Left kidney (tissue), 2 donors: Measurements from ENCODE around the gene CINP. TPM values are rescaled to one million over a fixed set of nuclear protein-coding genes. Genes with fewer than 3 reads are reported as not detected.
A peak's percentile ranks its signal among the peaks of the same experiment; 100 is the strongest.
"Not testable (repeated sequence)": the region's sequence is repeated elsewhere in the genome, so short reads cannot be mapped to it uniquely, and the experiment has no call there.

Experiments
- DNase-seq: peaks from one replicate; pipeline ENCODE4 v3.0.0-alpha.2; 2013
- polyA plus RNA-seq: library from polyadenylated mRNA; unstranded; fragments of 120-200 nt; gene quantifications from one replicate; pipeline ENCODE4 v1.2.1, GENCODE V29; 2013; ENCODE audit not compliant: insufficient read length

The CINP gene
- polyA plus RNA-seq, 1 donor: 36.4 TPM

DNA sequence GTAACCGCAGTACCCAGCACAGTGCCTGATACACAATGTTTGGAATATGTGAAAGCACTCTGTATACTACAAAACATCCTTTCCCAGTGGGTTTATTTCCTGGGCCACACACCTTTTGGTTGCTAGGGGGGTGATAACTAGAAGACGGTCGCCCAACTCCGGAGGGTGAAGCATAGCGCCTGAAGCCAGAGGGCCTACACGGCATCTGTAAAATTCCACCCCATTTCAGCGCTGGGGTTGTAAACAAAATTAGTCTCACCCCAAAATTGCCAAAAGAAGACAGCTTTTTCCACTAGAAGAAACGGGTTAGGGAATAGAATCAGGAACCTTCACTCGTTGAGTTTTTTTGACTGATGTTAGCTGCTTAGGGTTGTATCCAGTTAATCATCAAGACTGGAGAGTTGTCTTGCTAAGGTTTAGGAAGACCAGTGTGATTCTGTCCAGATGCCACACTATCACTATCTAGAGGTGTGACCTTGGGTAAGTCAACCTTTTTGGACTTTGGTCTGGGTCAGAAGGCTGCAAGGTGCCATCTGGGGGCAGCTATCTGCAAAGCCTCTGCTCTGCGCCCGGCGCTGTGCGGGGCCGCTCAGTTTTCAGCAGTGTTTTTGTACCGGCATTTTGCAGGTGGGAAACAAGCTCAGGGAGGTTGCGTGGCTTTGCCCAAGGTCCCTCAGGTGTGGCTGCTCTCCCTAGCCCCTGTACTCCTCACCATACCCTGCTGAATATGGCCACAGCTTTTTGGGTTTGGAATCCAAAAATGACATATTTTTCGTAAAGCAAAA, 41.8 kb downstream of the CINP start:
- no peak for DNase-seq

DNA sequence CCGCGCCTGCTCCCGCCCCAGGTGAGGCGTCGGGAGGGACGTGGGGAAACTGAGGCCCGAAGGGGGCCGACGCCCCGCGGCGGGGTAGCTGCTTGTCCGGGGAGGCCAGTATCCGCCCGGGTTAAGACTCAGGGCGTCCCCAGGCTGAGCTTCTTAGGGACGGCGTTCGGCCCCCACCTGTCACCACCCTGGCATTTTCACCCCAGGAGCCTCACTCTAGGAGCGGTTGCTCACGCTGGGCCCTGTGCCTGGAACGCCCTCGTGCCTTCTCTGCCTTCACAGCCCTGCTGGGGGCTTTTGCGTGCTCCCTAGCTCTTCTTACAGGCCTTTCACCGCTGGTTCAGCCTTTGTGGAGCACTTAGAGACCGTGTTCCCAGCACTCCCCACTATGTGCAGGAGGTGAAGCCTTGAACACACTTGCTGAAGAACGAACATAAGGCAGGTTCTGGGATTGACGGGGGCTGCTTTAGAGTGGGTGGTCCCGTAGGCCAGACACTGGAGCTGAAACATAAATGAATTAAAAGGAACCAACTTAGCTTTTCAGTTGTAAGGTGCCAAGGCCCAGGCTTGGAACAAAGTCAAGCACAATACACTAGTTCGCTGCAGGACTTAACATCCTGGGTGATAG, 42.5 kb downstream of the CINP start:
- no peak for DNase-seq

DNA sequence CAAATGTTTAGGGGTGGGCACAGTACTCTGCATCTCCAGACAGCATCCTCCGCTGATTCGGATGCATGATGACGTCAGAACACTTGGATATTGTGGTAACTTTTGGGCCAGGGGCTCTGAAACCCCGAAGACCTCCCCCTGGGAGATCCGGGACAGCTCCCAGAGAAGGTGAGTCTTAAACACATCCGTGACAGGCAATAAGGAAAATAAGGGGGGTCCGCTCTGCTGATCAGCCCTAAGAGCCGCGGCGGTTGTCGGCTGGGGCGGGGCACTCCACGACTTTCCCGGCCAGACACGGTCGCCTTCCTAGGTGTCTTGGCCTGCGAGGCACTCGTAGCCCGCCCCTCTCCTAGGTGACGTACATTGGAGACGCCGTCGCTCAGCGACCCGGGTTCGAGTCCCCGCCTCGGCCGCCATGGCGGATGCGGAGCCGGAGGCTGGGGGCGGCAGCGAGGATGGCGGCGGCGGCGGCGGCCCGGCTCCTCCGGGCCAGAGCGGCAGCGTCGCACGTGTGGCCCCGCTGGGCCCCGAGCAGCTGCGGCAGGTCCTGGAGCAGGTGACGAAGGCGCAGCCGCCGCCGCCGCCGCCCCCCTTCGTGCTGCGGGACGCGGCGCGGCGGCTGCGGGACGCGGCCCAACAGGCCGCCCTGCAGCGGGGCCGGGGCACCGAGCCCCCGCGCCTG, 43.2 kb downstream of the CINP start, which contains the start of gene ZNF839:
ZNF839 (plus strand) TSS at position 396 of the 682 bp plus-strand sequence; CDS start at position 416, 20 bp downstream.
- DNase-seq: peak; percentile 87

DNA sequence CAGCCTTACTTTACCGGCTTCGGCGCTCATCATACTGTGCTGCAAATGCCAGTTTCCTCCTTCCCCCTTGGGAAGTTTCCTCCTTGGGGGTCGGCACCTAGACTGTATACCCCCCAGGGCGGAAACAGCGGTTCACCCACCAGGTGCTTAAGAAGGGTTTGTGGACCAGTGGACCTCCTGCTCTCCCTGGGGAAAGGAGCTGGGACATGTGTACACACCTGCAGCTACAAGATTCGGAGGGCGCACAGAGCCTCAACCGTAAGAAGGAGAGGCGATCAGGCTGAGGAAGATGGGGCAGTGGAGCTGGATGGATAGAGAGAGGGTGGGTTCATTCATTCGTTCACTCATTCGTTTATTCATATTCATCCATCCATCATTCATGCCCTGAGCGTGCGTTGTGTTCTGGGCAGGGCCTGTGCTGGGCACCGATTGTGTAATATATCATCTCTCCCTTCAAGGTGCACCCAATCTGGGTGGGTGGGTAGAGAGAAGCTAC, 43.9 kb downstream of the CINP start:
- DNase-seq: no peak

DNA sequence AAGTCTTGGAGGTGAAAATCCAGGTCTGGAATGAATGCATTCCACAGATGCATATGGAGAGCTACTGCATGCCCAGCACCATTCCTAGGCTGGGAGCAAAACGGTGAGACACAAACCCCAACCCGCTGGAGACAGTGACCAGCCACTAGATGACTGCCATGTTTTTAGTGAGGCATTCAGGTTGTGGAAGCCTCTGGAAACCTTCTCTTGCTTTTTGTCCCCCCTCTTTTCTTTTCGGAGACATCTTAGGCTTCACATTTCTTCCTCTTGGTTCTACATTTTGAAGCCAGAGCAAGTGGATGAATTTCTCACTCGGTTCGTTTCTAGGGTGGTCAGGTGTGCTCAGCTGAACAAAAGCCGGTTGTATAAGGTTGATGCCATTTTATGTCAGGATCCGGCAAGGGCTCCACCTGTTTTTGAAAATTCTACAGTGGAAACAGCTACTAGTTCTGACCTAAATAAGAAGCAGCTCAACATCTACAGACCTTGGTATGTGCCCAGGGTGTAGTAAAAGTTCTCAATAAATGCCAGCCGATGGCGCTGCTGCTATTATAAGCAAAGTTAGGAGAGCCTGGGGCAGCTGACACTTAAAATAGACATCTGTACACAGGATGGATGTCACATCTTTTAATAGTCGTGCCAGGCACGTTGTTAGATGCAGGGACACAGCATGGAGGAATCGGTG, 45.0 kb downstream of the CINP start:
- no peak for DNase-seq

DNA sequence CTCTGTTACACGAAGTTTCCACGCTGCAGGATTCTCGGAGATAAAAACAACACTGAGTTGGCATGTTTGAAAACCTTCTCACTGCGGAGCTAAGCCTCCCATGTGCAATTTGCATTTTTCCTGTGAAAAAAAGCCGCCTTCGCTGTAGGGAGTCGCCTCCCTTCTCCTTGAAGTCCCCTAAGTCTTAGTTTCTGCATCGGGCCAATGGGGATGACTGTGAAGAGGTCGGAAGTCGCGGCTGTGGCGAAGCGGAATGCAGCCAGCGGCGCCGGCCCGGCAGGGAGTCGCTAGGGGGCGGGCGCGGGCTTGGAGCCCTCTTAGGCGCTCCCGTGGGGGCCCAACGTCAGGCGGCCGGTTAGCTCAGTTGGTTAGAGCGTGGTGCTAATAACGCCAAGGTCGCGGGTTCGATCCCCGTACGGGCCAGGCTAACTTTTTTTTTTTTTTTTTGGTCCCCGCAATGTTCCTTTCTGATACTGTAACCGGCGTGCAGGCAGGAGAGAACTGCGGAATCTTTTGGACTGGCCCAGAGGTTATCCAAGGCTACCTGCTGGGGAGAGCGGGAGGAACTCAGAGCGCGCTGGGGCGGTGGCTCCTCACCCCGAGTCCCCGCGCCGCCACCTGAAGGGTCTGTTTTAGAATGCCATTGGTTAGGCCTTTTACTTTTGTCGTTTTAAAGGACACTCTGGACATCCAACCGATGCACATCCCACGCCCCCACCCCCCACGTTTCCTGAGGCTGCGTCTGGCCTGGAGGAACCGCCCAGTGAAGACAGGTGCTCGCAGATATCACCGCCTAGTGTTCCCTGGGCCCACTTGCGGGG, 45.7 kb downstream of the CINP start:
- peak; percentile 88 for DNase-seq

DNA sequence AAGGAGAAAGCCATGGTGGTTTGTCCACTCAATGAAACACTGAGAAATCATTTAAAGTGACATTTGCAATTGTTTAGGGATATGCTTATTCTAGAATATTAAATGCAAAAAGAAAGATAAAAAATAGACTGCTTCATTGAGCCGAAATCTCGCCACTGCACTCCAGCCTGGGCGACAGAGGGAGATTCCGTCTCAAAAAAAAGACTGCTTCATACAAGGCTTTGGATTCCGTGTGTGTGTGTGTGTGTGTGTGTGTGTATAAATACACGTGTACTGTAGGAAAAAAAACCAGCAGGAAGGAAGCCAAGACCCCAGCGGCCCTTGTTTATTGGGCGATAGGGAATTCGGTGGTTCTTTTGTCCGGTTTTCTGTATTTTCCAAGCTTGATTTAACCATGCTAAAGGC, 46.4 kb downstream of the CINP start:
- peak; percentile 66 for DNase-seq

DNA sequence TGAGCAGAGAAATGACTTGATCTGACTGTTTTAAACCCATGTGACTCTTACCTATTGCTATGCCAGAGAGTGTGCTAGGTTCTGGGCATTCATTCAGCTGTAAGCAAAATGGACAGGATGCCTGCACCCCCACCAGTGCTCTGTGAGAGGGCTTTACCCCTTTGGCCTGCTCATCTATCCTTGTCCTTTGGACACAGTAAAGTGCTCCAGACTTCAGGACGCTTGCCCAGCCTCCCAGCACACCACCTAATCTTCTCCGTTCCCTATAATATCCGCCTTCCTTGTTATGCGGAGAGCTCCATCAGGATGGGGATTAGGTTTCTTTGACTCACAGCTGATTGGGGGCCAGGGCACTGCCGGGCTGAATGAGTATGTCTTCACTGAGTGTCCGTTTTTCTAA, 47.6 kb downstream of the CINP start:
- no peak for DNase-seq

DNA sequence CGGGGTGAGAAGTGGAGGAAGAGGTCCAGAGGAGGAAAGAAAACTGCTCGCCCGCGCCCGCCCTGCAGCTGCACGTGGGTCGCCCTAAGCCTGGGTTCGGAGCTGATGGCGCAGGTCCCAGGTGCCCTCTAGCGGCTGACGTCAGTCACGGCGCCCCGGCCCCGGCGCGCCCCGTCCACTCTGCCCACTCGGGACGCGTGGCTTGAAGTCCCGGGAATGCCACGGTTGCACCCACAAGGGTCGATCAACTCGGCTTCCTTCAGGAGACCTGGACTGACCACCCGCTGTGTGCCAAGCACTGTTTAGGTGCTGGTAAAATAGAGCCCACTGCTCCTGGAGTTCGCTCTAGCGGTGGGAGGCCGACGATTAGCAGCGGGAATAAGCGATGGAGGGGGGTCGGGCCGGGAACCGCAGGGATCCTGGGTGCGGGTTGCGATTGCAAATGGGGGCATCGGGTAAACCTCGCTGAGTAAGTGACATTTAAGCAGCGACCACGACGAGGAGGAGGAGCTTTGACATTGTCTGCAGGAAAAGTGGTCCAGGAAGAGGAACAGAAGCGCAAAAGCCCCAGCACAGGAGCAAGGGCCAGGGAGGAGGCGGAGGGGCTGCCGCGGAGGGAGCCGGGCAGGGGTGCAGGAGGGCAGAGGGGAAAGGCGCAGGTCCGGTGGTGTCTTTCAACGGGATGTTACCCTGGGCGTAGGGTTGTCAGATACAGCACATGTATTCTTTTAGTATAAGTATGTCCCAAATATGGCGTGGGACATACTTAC, 48.3 kb downstream of the CINP start:
- peak; percentile 82 for DNase-seq

DNA sequence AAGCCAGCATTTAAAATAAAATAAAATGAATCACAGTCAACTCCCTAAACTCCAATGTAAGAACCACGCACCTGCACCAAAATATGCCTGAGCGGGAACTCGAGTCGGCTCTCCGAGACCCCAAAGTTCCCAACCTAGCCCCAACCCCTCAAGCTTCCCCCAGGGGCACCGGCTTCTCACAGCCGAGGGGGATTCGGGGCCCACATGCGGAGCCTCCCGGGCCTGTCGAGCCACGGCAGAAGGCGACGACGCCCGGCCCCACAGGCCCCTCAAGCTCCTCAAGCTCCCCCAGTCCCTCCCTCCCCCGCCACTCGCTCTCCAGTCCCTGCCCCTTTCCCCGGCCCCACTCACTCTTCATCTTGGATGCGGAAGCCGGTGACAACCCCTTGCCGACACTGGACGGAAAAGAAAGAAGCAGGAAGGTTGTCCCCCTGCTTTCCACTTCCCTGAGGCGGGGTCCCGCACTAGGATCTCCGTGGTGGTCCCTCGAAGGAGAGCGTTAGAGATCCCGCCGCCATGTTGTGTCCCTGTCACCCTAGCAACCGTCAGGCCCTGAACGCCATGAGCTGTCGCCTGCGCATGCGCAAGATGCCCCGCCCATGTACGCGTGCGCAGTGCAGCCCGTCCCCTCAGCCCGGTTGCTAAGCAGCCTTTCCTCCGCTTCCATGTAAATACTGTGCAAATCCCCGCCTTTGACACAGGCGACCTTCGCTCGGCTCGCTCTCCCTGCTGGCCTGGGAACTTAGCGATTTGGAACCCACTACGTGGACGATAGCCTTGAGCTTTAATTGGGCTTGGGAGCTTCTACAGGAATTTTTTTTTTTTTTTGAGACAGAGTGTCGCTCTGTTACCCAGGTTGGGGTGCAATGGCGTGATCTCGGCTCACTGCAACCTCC, 57.8 kb downstream of the CINP start, which contains the start of gene MOK:
MOK (minus strand) TSS at position 554 of the 896 bp plus-strand sequence; CDS start at position 358, 196 bp downstream.
- peak; percentile 98 for DNase-seq

DNA sequence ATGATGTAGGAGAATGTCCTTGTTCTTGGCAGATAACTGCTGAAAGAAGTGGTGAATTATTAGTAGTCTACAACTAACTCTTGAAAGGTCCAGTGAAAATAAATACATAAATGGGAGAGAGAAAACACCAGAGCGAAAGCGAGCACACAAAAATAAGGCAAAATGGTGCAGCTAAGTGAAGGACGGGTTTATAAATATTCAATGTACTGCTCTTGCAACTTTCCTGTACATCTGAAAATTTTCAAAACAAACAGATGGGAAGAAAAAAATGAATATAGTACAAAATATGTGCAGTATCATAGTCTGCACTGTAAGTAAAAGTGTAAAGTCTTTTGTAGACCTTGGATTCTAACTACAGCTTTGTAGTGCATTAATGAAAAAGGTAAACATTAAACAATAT, 59.0 kb downstream of the CINP start:
- no peak for DNase-seq

DNA sequence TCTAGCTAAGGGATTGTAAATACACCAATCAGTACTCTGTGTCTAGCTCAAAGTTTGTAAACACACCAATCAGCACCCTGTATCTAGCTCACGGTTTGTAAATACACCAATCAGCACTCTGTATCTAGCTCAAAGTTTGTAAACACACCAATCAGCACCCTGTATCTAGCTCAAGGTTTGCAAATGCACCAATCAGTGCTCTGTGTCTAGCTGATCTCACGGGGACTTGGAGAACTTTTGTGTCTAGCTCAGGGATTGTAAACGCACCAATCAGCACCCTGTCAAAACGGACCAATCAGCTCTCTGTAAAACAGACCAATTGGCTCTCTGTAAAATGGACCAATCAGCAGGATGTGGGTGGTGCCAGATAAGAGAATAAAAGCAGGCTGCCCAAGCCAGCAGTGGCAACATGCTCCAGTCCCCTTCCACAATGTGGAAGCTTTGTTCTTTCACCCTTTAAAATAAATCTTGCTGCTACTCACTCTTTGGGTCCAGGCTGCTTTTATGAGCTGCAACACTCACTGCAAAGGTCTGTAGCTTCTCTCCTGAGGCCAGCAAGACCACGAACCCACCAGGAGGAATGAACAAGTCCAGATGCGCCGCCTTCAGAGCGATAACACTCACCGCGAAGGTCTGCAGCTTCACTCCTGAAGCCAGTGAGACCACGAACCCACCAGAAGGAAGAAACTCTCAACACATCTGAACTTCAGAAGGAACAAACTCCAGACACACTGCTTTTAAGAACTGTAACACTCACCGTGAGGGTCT, 64.2 kb downstream of the CINP start:
- DNase-seq: not testable (repeated sequence)

Other genes with a start within 250 kb of the CINP start
- gene WDR20, start 223.0 kb downstream of the CINP start, polyA plus RNA-seq: 30.3 TPM
- gene MOK, start 57.7 kb downstream of the CINP start, polyA plus RNA-seq: 37.2 TPM
- 21.3 TPM for gene ZNF839, start 43.1 kb downstream of the CINP start, polyA plus RNA-seq
- 15.9 TPM for gene TECPR2, start 51 bp upstream of the CINP start, polyA plus RNA-seq
- gene ANKRD9, start 146.9 kb upstream of the CINP start, polyA plus RNA-seq: 3.8 TPM
- gene RCOR1, start 229.8 kb upstream of the CINP start, polyA plus RNA-seq: 44.0 TPM